Thoracic aorta (tissue), 2 donors: ENCODE measurements around the gene PLA2R1. TPM values are rescaled to one million over a fixed set of nuclear protein-coding genes. Genes with fewer than 3 reads are reported as not detected.

ENCODE experiments used
- ATAC-seq: fragments of 150-250 bp; one replicate; pipeline ENCODE4 v1.8.0; 2017; ENCODE audit warnings: low read depth; ENCODE audit not compliant: insufficient number of reproducible peaks, low FRiP score
- DNase-seq: peaks from one replicate; pipeline ENCODE4 v3.0.0-alpha.2; 2020; ENCODE audit warnings: low spot score
- H3K27ac ChIP-seq, 2 donors: fragments of 200-600 bp; sonication (generic); 1 replicate in 1 of 2; 2 replicates in 1 of 2; pipeline ENCODE4 v1.5.1; 2016; ENCODE audit warnings: mild to moderate bottlenecking in 2 of 2, moderate library complexity in 2 of 2
- H3K27me3 ChIP-seq: fragments of 200-600 bp; sonication (generic); replicated peaks from 2 replicates; pipeline ENCODE4 v1.6.0; 2016; ENCODE audit warnings: mild to moderate bottlenecking; ENCODE audit not compliant: insufficient read depth
- H3K36me3 ChIP-seq: fragments of 200-600 bp; sonication (generic); one replicate; pipeline ENCODE4 v1.5.1; 2016
- H3K4me1 ChIP-seq, 2 donors: fragments of 200-600 bp; sonication (generic); 1 replicate in 1 of 2; 2 replicates in 1 of 2; pipeline versions ENCODE4 v1.5.1 to v1.6.0; 2016; ENCODE audit warnings: low read depth in 2 of 2, mild to moderate bottlenecking in 1 of 2; ENCODE audit not compliant: control insufficient read depth in 1 of 2
- H3K4me3 ChIP-seq: fragments of 200-600 bp; sonication (generic); 2 replicates; pipeline ENCODE4 v1.5.1; 2016; ENCODE audit warnings: mild to moderate bottlenecking
- H3K9me3 ChIP-seq: fragments of 200-600 bp; sonication (generic); 2 replicates; pipeline ENCODE4 v1.5.1; 2016
- CTCF ChIP-seq: fragments of 200-600 bp; sonication (generic); IDR thresholded peaks from one replicate; pipeline ENCODE4 v1.5.1; 2019; ENCODE audit warnings: antibody characterized with exemption
- total RNA-seq, 2 donors: library from RNA; depleted of rRNA; stranded (reverse); fragments of >200 nt; gene quantifications; one replicate each; pipeline versions ENCODE4 v1.1.0 to v1.2.3, GENCODE V29; 2016

Gene PLA2R1
- total RNA-seq, 2 donors from 2014 or later: 28.3 to 28.7 TPM

GRCh38 chr2:159985656-159986055, 76.8 kb downstream of the PLA2R1 start:
- H3K36me3 ChIP-seq: peaks cover 8% of the 10 kb centered on the region
- H3K27me3 ChIP-seq: no peaks in the 10 kb centered on the region
- H3K4me3 ChIP-seq: no peak overlapping the region
- H3K27ac ChIP-seq: no peak overlapping the region
- no peak for DNase-seq
- no peaks in the 10 kb centered on the region for H3K9me3 ChIP-seq
- TF ChIP-seq CTCF: no peak
- peaks cover 10% of the 10 kb centered on the region in 2 donors for H3K4me1 ChIP-seq
- ATAC-seq: no peak

GRCh38 chr2:159984034-159984433, 78.4 kb downstream of the PLA2R1 start:
- no peak overlapping the region for H3K27ac ChIP-seq
- TF ChIP-seq CTCF: no peak
- no peak for ATAC-seq
- no peak for DNase-seq
- no peaks in the 10 kb centered on the region for H3K9me3 ChIP-seq
- peaks cover 10% of the 10 kb centered on the region in 2 donors for H3K4me1 ChIP-seq
- no peaks in the 10 kb centered on the region for H3K27me3 ChIP-seq
- H3K4me3 ChIP-seq: no peak overlapping the region
- peaks cover 8% of the 10 kb centered on the region for H3K36me3 ChIP-seq

- peaks cover 8% of the 10 kb centered on the region for H3K36me3 ChIP-seq
- TF ChIP-seq CTCF: no peak
- no peaks in the 10 kb centered on the region for H3K9me3 ChIP-seq
- no peaks in the 10 kb centered on the region for H3K27me3 ChIP-seq
- H3K4me3 ChIP-seq: no peak overlapping the region
- H3K27ac ChIP-seq: no peak overlapping the region
- peaks cover 10% of the 10 kb centered on the region in 2 donors for H3K4me1 ChIP-seq
- DNase-seq: no peak
- no peak for ATAC-seq
Observed at GRCh38 chr2:159982842-159983785, 79.3 kb downstream of the PLA2R1 start.

GRCh38 chr2:159982270-159982669, 80.1 kb downstream of the PLA2R1 start:
- Histone ChIP-seq H3K4me3 (no peak overlapping the region), H3K36me3 (peaks cover 8% of the 10 kb centered on the region), H3K9me3 (no peaks in the 10 kb centered on the region), H3K27me3 (no peaks in the 10 kb centered on the region), H3K4me1 (peaks cover 10% of the 10 kb centered on the region in 2 donors), H3K27ac (no peak overlapping the region)
- DNase-seq: no peak
- no peak for TF ChIP-seq CTCF
- no peak for ATAC-seq

- TF ChIP-seq CTCF: no peak
Observed at GRCh38 chr2:159976527-159977160, 85.8 kb downstream of the PLA2R1 start.

More at GRCh38 chr2:159976527-159977160, 85.8 kb downstream of the PLA2R1 start:
- peaks cover 3% of the 10 kb centered on the region for H3K36me3 ChIP-seq
- no peak for ATAC-seq
- H3K27ac ChIP-seq: no peak overlapping the region
- H3K27me3 ChIP-seq: no peaks in the 10 kb centered on the region
- H3K4me1 ChIP-seq: no peaks in the 10 kb centered on the region
- H3K9me3 ChIP-seq: no peaks in the 10 kb centered on the region
- DNase-seq: no peak
- no peak overlapping the region for H3K4me3 ChIP-seq
